ENCODE results near the gene KRT20.

- TF ChIP-seq CTCF (conservative IDR thresholded peaks at IDR 0.05; ENCODE audit: low read length) (no peak), EZH2phosphoT487 (IDR thresholded peaks at IDR 0.05; ENCODE audit: borderline replicate concordance, low read depth, low read length) (no peak)
Observed at GRCh38 chr17:40836020-40836419, 49.0 kb downstream of the KRT20 start.
